ENCODE data around the gene TP53TG5. TPM values are rescaled to one million over a fixed set of nuclear protein-coding genes. Genes with fewer than 3 reads are reported as not detected.
"Not testable (repeated sequence)": the region's sequence is repeated elsewhere in the genome, so short reads cannot be mapped to it uniquely, and the experiment has no call there.

TP53TG5 gene
- total RNA-seq, 1 experiment from 2014 or later: not detected

GRCh38 chr20:45366631-45367030 is 11.5 kb downstream of the TP53TG5 start:
- no peak for DNase-seq (ENCODE audit: low read depth)

GRCh38 chr20:45366192-45366591 is 11.9 kb downstream of the TP53TG5 start:
- DNase-seq (ENCODE audit: low read depth): no peak

- DNase-seq (ENCODE audit: low read depth): no peak
Observed at GRCh38 chr20:45365444-45365970, 12.6 kb downstream of the TP53TG5 start.

- no peak for DNase-seq (ENCODE audit: low read depth)
Observed at GRCh38 chr20:45363611-45364492, 14.3 kb downstream of the TP53TG5 start.

- peak; percentile 99 for DNase-seq (ENCODE audit: low read depth)
Observed at GRCh38 chr20:45362804-45363610, 15.1 kb downstream of the TP53TG5 start, which contains the start of gene SYS1. Gene SYS1, plus strand, starts transcription at chr20:45363156. Its CDS starts 376 bp downstream, at chr20:45363532.

- no peak for DNase-seq (ENCODE audit: low read depth)
Observed at GRCh38 chr20:45361793-45362192, 16.3 kb downstream of the TP53TG5 start.

GRCh38 chr20:45359406-45360148 is 18.5 kb downstream of the TP53TG5 start:
- peak; percentile 76 for DNase-seq (ENCODE audit: low read depth)

GRCh38 chr20:45359069-45359405 is 19.1 kb downstream of the TP53TG5 start:
- no peak for DNase-seq (ENCODE audit: low read depth)

GRCh38 chr20:45358282-45359068 is 19.6 kb downstream of the TP53TG5 start:
- DNase-seq (ENCODE audit: low read depth): peak; percentile 72

GRCh38 chr20:45355209-45356084 is 22.7 kb downstream of the TP53TG5 start:
- peak; percentile 62 for DNase-seq (ENCODE audit: low read depth)

GRCh38 chr20:45354423-45355208 is 23.5 kb downstream of the TP53TG5 start:
- no peak for DNase-seq (ENCODE audit: low read depth)

GRCh38 chr20:45353746-45354145 is 24.4 kb downstream of the TP53TG5 start:
- DNase-seq (ENCODE audit: low read depth): no peak

GRCh38 chr20:45352729-45353128 is 25.4 kb downstream of the TP53TG5 start:
- no peak for DNase-seq (ENCODE audit: low read depth)

- DNase-seq (ENCODE audit: low read depth): not testable (repeated sequence)
Observed at GRCh38 chr20:45350795-45351194, 27.3 kb downstream of the TP53TG5 start.

- DNase-seq (ENCODE audit: low read depth): no peak
Observed at GRCh38 chr20:45350217-45350616, 27.9 kb downstream of the TP53TG5 start.

- peak; percentile 78 for DNase-seq (ENCODE audit: low read depth)
Observed at GRCh38 chr20:45347936-45348778, 30.0 kb downstream of the TP53TG5 start, which contains the start of gene SDC4. Gene SDC4, minus strand, starts transcription at chr20:45348424. Its CDS starts 40 bp downstream, at chr20:45348384.

GRCh38 chr20:45347297-45347935 is 30.7 kb downstream of the TP53TG5 start:
- no peak for DNase-seq (ENCODE audit: low read depth)

All from Daoy (cell line).